Mucosa of descending colon (tissue), 3 donors: ENCODE measurements around the gene UBE2QL1. TPM values are rescaled to one million over a fixed set of nuclear protein-coding genes. Genes with fewer than 3 reads are reported as not detected.

Source experiments
- ATAC-seq: fragments of 200-7000 bp; cut with Tn5 transposase; one replicate; pipeline ENCODE4 v1.9.1; 2020; ENCODE audit warnings: mild to moderate bottlenecking, moderate library complexity
- DNase-seq, 3 donors: peaks; one replicate each; pipeline ENCODE4 v3.0.0-alpha.2; 2020
- H3K36me3 ChIP-seq: fragments of 200-600 bp; one replicate; pipeline ENCODE4 v1.8.0; 2021; ENCODE audit warnings: low read depth, mild to moderate bottlenecking
- H3K4me1 ChIP-seq: fragments of 200-600 bp; one replicate; pipeline ENCODE4 v1.8.0; 2021; ENCODE audit warnings: low read depth, mild to moderate bottlenecking
- H3K4me3 ChIP-seq: fragments of 200-600 bp; one replicate; pipeline ENCODE4 v1.8.0; 2021; ENCODE audit warnings: mild to moderate bottlenecking
- H3K9me3 ChIP-seq: fragments of 200-600 bp; one replicate; pipeline ENCODE4 v1.8.0; 2021; ENCODE audit warnings: mild to moderate bottlenecking
- intact Hi-C, 2 donors: fragments of 100-400 bp; cut with DNase I in 1 of 2; cut with micrococcal nuclease in 1 of 2; formaldehyde crosslinking; loops; one replicate each; pipeline versions ENCODE4 v1.11.0 to v1.11.1; 2022; cut with DNase I, micrococcal nuclease
- total RNA-seq, 3 donors: library from RNA; stranded (reverse); fragmentation: NEBNext Ultra II Directional in 2 of 3; extraction: Animal tissue kit (Norgen Biotek cat#: 25700) in 2 of 3; gene quantifications; one replicate each; pipeline versions ENCODE4 v1.2.1 to v1.2.4, GENCODE V29; 2021 to 2023
- TF ChIP-seq, protein P1 (sequence below): fragments of 200-600 bp; IDR thresholded peaks from one replicate; pipeline ENCODE4 v1.8.0; 2022; ENCODE audit warnings: antibody characterized with exemption, mild to moderate bottlenecking
- donor health status: DM: no; HTN: no; CAD: no; lungs with moderate emphysema.
- donor health status: DM: no; HTN: no; CAD: no.
- donor health status: DM: no; HTN: yes; CAD: no.

UBE2QL1 gene
- total RNA-seq, 3 donors from 2014 or later, result 0.19 to 4.1 (median 0.26) TPM

DNA sequence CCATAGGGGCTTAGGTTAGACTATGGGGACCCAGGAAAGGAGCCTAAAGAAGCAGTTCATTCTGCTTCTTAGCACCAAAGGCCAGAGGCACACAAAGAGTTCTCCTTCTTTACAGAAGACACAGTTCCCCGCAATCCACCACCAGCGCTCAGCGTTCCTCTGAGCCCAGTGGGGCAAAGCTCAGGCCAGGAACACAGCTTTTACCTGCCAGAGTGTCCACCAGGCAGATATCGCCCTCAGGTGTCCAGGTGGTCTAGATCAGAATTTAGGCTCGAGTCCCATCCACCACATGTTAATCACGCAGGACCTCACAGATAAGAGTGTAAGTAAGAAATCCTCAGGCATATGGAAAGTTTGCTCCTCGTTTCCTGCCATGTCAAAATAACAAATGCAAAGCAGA is 53.0 kb downstream of the UBE2QL1 start:
- DNase-seq, result no peak
- intact Hi-C loops, result no loop called here

DNA sequence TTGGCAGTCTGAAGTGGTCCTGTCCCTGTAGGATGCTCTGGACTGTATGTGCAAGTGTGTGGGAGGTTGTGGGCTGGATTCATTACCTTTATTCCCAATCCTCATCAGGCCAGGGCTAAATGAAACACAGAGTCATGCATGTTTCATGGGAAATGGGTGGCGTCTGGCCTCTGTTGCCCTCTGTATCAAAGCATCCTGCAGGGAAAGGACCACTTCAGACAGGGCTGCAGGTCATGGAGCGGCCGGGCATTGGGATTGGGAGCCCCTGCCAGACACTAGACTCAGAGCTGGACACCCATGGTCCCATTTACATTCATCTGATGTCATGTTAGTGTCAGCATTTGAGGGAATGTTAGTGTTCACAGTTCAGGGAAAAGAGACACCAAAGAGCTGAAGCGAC is 53.8 kb downstream of the UBE2QL1 start:
- no peak for ATAC-seq
- no peaks in the 10 kb centered on the region for H3K9me3 ChIP-seq
- intact Hi-C loops, result no loop called here
- TF ChIP-seq, protein P1, sequence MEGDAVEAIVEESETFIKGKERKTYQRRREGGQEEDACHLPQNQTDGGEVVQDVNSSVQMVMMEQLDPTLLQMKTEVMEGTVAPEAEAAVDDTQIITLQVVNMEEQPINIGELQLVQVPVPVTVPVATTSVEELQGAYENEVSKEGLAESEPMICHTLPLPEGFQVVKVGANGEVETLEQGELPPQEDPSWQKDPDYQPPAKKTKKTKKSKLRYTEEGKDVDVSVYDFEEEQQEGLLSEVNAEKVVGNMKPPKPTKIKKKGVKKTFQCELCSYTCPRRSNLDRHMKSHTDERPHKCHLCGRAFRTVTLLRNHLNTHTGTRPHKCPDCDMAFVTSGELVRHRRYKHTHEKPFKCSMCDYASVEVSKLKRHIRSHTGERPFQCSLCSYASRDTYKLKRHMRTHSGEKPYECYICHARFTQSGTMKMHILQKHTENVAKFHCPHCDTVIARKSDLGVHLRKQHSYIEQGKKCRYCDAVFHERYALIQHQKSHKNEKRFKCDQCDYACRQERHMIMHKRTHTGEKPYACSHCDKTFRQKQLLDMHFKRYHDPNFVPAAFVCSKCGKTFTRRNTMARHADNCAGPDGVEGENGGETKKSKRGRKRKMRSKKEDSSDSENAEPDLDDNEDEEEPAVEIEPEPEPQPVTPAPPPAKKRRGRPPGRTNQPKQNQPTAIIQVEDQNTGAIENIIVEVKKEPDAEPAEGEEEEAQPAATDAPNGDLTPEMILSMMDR, result no peak
- no peak for DNase-seq
- no peak overlapping the region for H3K4me3 ChIP-seq
- no peaks in the 10 kb centered on the region for H3K36me3 ChIP-seq
- H3K4me1 ChIP-seq, result no peaks in the 10 kb centered on the region

More for the DNA sequence above, 53.0 kb downstream of the UBE2QL1 start:
- Histone ChIP-seq H3K9me3 (no peaks in the 10 kb centered on the region), H3K4me3 (no peak overlapping the region), H3K36me3 (no peaks in the 10 kb centered on the region), H3K4me1 (no peaks in the 10 kb centered on the region)
- TF ChIP-seq, protein P1, result no peak
- no peak for ATAC-seq

DNA sequence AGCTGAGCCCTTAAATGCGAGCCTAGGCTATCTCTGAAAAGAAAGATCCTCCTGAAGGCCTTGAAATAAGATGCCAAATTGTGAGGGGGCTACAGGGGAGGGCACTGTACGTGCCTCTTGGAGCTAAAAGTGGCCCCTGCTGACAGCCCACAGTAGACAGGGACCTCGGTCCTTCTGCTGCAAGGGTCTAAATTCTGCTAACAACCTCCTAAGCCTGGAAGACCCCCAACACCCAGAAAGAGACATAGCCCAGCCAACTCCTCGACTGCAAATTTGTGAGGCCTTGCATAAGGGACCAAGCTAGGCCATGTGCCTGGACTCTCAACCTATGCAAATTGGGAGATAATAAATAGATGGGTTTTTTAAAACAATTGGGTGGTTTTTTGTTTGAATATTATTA is 54.7 kb downstream of the UBE2QL1 start:
- TF ChIP-seq, protein P1, result no peak
- no peaks in the 10 kb centered on the region for H3K36me3 ChIP-seq
- H3K4me1 ChIP-seq, result no peaks in the 10 kb centered on the region
- ATAC-seq (no peak), DNase-seq (no peak)
- intact Hi-C loops, result no loop called here
- H3K4me3 ChIP-seq, result no peak overlapping the region
- no peaks in the 10 kb centered on the region for H3K9me3 ChIP-seq

DNA sequence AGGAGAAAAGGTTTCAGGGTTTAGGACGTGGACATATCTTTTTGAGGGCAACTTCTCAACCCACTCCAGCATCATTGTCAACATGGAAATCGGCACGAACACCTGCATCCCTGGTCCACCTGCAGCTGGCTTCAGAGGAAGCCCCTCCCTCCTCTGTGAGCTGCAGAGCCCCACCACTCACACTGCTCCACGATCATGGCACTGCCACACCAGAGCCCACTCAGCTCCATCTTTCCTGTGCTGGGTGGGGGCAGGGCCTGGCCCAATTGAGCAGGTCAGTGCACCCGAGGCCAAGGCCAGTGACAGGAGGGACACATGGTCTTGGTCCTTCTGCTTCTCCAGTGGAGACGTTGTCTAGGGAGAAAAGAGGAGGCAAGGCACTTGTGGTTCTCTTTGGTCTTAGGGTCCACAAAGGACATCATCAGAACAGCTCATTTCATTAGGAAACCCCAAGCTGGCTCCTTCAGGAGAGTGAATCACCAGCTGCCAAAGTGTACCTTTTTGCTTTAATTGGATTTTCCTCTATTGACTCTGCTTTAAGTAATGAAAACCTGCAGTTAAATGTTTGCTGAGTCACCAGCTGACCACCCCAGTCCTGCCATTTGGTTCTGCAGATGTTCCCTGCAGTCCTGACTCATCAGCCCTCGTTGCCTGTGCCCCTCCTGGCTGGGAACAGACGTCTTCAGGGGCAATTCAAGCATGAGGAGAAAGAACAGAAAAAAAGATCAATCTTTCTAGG is 56.2 kb downstream of the UBE2QL1 start:
- H3K9me3 ChIP-seq, result no peaks in the 10 kb centered on the region
- no peaks in the 10 kb centered on the region for H3K36me3 ChIP-seq
- no peaks in the 10 kb centered on the region for H3K4me1 ChIP-seq
- intact Hi-C loops, result no loop called here
- ATAC-seq (no peak), DNase-seq (no peak)
- TF ChIP-seq, protein P1, result no peak
- H3K4me3 ChIP-seq, result no peak overlapping the region

DNA sequence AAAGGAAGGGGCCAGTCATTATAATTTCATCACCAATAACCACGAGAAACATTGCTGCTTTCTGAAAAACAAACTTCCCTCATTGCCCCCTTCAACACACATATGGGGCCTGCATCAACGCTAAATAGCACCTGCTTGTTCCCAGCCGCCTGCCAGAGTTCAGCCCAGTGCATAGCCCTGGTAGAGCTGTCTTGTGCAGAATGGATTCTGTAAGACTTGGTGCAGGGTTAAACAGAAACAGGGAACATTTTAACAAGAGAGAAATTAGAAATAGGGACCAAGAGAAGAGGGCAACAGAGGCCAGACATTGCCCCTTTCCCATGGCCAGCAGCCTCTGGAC is 56.7 kb downstream of the UBE2QL1 start:
- Histone ChIP-seq H3K4me3 (no peak overlapping the region), H3K9me3 (no peaks in the 10 kb centered on the region), H3K36me3 (no peaks in the 10 kb centered on the region), H3K4me1 (no peaks in the 10 kb centered on the region)
- DNase-seq, result no peak
- intact Hi-C loops, result no loop called here
- TF ChIP-seq, protein P1, result no peak
- no peak for ATAC-seq
